Measurements from ENCODE around the gene GCDH. TPM values are rescaled to one million over a fixed set of nuclear protein-coding genes. Genes with fewer than 3 reads are reported as not detected.

GCDH gene
- total RNA-seq, 1 donor from 2014 or later, result 20.0 TPM

- H3K4me1 Mint-ChIP-seq (ENCODE audit: unreplicated experiment), result no peaks in the 10 kb centered on the region
- H3K4me3 Mint-ChIP-seq (ENCODE audit: unreplicated experiment), result no peak overlapping the region
- H3K36me3 Mint-ChIP-seq (ENCODE audit: low read depth, unreplicated experiment), result peaks cover 22% of the 10 kb centered on the region
- peaks cover 9% of the 10 kb centered on the region for H3K27me3 Mint-ChIP-seq (ENCODE audit: unreplicated experiment)
- TF ChIP-seq CTCF (IDR thresholded peaks at IDR 0.05; ENCODE audit: unreplicated experiment), result no peak
- H3K27ac Mint-ChIP-seq (ENCODE audit: unreplicated experiment), result no peak overlapping the region
- DNase-seq (ENCODE audit: low spot score), result no peak
- H3K9me3 Mint-ChIP-seq (ENCODE audit: unreplicated experiment), result no peaks in the 10 kb centered on the region
Measured at GRCh38 chr19:12921047-12921446, 30.1 kb downstream of the GCDH start.

GRCh38 chr19:12922959-12923358 lies 32.0 kb downstream of the GCDH start:
- H3K27me3 Mint-ChIP-seq (ENCODE audit: unreplicated experiment), result peaks cover 11% of the 10 kb centered on the region
- no peaks in the 10 kb centered on the region for H3K9me3 Mint-ChIP-seq (ENCODE audit: unreplicated experiment)
- no peak for TF ChIP-seq CTCF (IDR thresholded peaks at IDR 0.05; ENCODE audit: unreplicated experiment)
- peak overlapping the region; percentile 17 for H3K27ac Mint-ChIP-seq (ENCODE audit: unreplicated experiment)
- peaks cover 31% of the 10 kb centered on the region for H3K36me3 Mint-ChIP-seq (ENCODE audit: low read depth, unreplicated experiment)
- peak overlapping the region; percentile 83 for H3K4me3 Mint-ChIP-seq (ENCODE audit: unreplicated experiment)
- DNase-seq (ENCODE audit: low spot score), result no peak
- H3K4me1 Mint-ChIP-seq (ENCODE audit: unreplicated experiment), result no peaks in the 10 kb centered on the region

GRCh38 chr19:12924621-12925310 lies 33.8 kb downstream of the GCDH start:
- Mint-ChIP-seq H3K27ac (ENCODE audit: unreplicated experiment) (no peak overlapping the region), H3K27me3 (ENCODE audit: unreplicated experiment) (peaks cover 10% of the 10 kb centered on the region), H3K4me3 (ENCODE audit: unreplicated experiment) (peak overlapping the region; percentile 56), H3K36me3 (ENCODE audit: low read depth, unreplicated experiment) (peaks cover 40% of the 10 kb centered on the region), H3K9me3 (ENCODE audit: unreplicated experiment) (no peaks in the 10 kb centered on the region), H3K4me1 (ENCODE audit: unreplicated experiment) (no peaks in the 10 kb centered on the region)
- TF ChIP-seq CTCF (IDR thresholded peaks at IDR 0.05; ENCODE audit: unreplicated experiment), result no peak
- no peak for DNase-seq (ENCODE audit: low spot score)

GRCh38 chr19:12930002-12930645 lies 39.2 kb downstream of the GCDH start:
- no peak overlapping the region for H3K4me3 Mint-ChIP-seq (ENCODE audit: unreplicated experiment)
- H3K36me3 Mint-ChIP-seq (ENCODE audit: low read depth, unreplicated experiment), result peaks cover 20% of the 10 kb centered on the region
- peaks cover 11% of the 10 kb centered on the region for H3K4me1 Mint-ChIP-seq (ENCODE audit: unreplicated experiment)
- H3K27me3 Mint-ChIP-seq (ENCODE audit: unreplicated experiment), result peaks cover 12% of the 10 kb centered on the region
- no peak for DNase-seq (ENCODE audit: low spot score)
- no peaks in the 10 kb centered on the region for H3K9me3 Mint-ChIP-seq (ENCODE audit: unreplicated experiment)
- no peak for TF ChIP-seq CTCF (IDR thresholded peaks at IDR 0.05; ENCODE audit: unreplicated experiment)
- no peak overlapping the region for H3K27ac Mint-ChIP-seq (ENCODE audit: unreplicated experiment)

All from endothelial cell (in vitro differentiated cells).